ENCODE data around the gene HIGD2B. TPM values are rescaled to one million over a fixed set of nuclear protein-coding genes. Genes with fewer than 3 reads are reported as not detected.

The HIGD2B gene
- total RNA-seq, 4 donors from 2014 or later, result not detected

DNA sequence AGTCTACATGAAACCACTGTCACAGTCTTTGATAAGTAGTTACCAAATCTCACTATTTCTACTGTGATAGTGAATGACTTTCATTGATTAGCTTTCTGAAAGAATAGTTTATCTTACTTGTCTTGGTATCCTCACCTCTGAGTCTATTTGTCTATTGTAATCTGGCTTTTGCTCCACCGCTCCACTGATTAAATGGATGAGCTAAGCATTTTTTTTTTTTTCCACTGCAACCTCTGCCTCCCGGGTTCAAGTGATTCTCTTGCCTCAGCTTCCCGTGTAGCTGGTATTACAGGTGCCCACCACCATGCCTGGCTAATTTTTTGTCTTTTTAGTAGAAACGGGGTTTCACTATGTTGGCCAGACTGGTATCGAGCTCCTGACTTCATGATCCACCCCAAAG is 13.0 kb upstream of the HIGD2B start:
- H3K27me3 ChIP-seq, result no peaks in the 10 kb centered on the region
- peaks cover 0 to 6% (median 0%) of the 10 kb centered on the region in 4 donors for H3K36me3 ChIP-seq
- WGBS, result 97% methylated on average over 5 of the region's 5 CpGs
- DNase-seq (ENCODE audit: extremely low spot score), result no peak
- no peaks in the 10 kb centered on the region for H3K9me3 ChIP-seq
- H3K4me3 ChIP-seq, result no peak overlapping the region
- TF ChIP-seq EP300 (IDR thresholded peaks at IDR 0.05), result no peak
- no peak for TF ChIP-seq POLR2A (IDR thresholded peaks at IDR 0.05; ENCODE audit: low read depth)
- TF ChIP-seq, protein P1, sequence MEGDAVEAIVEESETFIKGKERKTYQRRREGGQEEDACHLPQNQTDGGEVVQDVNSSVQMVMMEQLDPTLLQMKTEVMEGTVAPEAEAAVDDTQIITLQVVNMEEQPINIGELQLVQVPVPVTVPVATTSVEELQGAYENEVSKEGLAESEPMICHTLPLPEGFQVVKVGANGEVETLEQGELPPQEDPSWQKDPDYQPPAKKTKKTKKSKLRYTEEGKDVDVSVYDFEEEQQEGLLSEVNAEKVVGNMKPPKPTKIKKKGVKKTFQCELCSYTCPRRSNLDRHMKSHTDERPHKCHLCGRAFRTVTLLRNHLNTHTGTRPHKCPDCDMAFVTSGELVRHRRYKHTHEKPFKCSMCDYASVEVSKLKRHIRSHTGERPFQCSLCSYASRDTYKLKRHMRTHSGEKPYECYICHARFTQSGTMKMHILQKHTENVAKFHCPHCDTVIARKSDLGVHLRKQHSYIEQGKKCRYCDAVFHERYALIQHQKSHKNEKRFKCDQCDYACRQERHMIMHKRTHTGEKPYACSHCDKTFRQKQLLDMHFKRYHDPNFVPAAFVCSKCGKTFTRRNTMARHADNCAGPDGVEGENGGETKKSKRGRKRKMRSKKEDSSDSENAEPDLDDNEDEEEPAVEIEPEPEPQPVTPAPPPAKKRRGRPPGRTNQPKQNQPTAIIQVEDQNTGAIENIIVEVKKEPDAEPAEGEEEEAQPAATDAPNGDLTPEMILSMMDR (IDR thresholded peaks at IDR 0.05), result no peak
- TF ChIP-seq POLR2AphosphoS5 (IDR thresholded peaks at IDR 0.05), result no peak
- H3K4me1 ChIP-seq, result no peaks in the 10 kb centered on the region
- intact Hi-C loops (cut with DNase I), result no loop called here
- H3K27ac ChIP-seq (replicated peaks in 1 of 4), result no peak overlapping the region

DNA sequence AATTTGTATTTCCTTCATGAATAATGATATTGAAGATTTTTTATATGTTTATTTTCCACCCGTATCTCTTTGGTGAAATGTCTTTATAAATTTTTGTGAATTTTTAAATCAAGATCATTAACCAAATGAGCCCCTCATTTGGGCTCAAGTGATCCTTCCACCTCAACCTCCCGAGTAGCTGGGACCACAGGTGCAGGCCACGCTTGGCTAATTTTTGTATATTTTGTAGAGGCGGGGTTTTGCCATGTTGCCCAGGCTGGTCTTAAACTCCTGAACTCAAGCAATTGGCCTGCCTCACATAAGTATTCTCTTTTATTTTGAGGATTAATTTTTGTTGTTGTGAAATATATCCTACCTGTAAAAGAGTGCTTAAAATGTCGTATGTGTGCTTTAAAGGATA is 5.0 kb upstream of the HIGD2B start:
- Histone ChIP-seq H3K9me3 (no peaks in the 10 kb centered on the region), H3K36me3 (peaks cover 0 to 6% (median 0%) of the 10 kb centered on the region in 4 donors), H3K4me1 (peaks cover 8 to 11% (median 9%) of the 10 kb centered on the region in 4 donors), H3K4me3 (no peak overlapping the region), H3K27me3 (no peaks in the 10 kb centered on the region), H3K27ac (replicated peaks in 1 of 4) (no peak overlapping the region)
- TF ChIP-seq, protein P1 (IDR thresholded peaks at IDR 0.05), result no peak
- TF ChIP-seq POLR2AphosphoS5 (IDR thresholded peaks at IDR 0.05), result no peak
- no peak for TF ChIP-seq EP300 (IDR thresholded peaks at IDR 0.05)
- TF ChIP-seq POLR2A (IDR thresholded peaks at IDR 0.05; ENCODE audit: low read depth), result no peak
- intact Hi-C loops (cut with DNase I), result no loop called here
- WGBS, result 88% methylated on average over 5 of the region's 5 CpGs
- no peak for DNase-seq (ENCODE audit: extremely low spot score)

DNA sequence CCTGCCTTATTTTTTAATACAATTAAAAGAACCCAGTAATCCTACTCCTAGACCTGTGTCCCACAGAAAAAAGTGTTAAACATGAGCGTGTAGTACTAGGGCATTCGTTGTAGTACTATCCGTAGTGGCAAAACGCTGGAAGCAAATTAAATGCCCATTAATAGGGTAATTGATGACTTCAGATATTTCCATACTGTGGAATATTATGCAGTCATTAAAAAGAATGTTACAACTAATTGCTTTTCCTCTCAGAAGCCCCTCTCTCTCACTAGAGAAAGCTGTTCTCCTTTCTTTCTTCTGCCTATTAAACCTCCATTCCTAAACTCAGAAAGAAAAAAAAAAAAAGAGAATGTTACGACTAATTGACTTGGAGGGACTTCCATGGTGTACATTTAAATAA is 2.7 kb upstream of the HIGD2B start:
- H3K4me1 ChIP-seq, result peaks cover 15 to 18% (median 16%) of the 10 kb centered on the region in 4 donors
- H3K9me3 ChIP-seq, result no peaks in the 10 kb centered on the region
- TF ChIP-seq EP300 (IDR thresholded peaks at IDR 0.05) (no peak), POLR2AphosphoS5 (IDR thresholded peaks at IDR 0.05) (no peak)
- TF ChIP-seq, protein P1 (IDR thresholded peaks at IDR 0.05), result no peak
- intact Hi-C loops (cut with DNase I), result loop anchor here (10.0 kb wide), 1 partner anchor 214 kb away; the partner anchor contains the start of gene ARIH1
- DNase-seq (ENCODE audit: extremely low spot score), result no peak
- no peak overlapping the region for H3K4me3 ChIP-seq
- no peaks in the 10 kb centered on the region for H3K27me3 ChIP-seq
- no peaks in the 10 kb centered on the region for H3K36me3 ChIP-seq
- no peak overlapping the region for H3K27ac ChIP-seq (replicated peaks in 1 of 4)
- WGBS, result 96% methylated on average over 5 of the region's 5 CpGs

DNA sequence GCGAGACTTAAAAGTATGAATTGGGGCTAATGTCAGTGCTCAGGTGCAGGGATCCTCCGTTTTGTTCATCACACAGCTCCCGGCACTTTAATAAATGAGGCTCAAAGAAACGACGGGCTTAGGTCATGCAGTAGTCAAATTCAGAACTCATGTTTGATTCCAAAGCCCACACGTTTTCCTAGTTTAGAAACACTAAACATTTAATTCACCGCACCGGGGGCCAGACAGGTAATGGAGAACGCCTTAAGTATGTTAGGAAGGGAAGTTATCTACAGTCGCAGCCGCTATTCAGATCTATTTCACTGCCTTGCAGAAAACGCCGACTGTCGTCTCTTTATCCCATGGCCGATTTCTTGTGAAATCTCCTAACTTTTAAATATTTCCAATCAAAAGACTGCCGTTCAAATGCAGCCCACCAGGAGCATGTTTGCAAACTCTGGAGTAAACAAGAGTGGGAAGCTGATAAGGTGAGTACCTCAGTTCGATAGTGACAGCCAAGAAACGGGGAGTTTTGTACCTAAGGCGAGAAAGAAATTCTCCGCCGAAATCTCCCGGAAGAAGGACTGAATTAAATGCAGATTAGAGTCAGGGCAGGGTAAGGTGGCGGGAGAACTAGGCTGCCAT is 569 bp downstream of the HIGD2B start:
- Histone ChIP-seq H3K4me3 (peak overlapping the region; percentile 66 to 83 (median 73)), H3K4me1 (peaks cover 15 to 18% (median 16%) of the 10 kb centered on the region in 4 donors), H3K27me3 (no peaks in the 10 kb centered on the region), H3K27ac (replicated peaks in 1 of 4) (peak overlapping the region; percentile 85 to 93 (median 90)), H3K9me3 (no peaks in the 10 kb centered on the region), H3K36me3 (no peaks in the 10 kb centered on the region)
- intact Hi-C loops (cut with DNase I), result loop anchor here (10.0 kb wide), 1 partner anchor 211 kb away; the partner anchor contains the start of gene ARIH1
- no peak for TF ChIP-seq POLR2AphosphoS5 (IDR thresholded peaks at IDR 0.05)
- TF ChIP-seq POLR2A (IDR thresholded peaks at IDR 0.05; ENCODE audit: low read depth), result no peak
- TF ChIP-seq EP300 (IDR thresholded peaks at IDR 0.05), result no peak
- TF ChIP-seq, protein P1 (IDR thresholded peaks at IDR 0.05), result no peak
- no peak for DNase-seq (ENCODE audit: extremely low spot score)
- WGBS, result 25% methylated on average over 23 of the region's 23 CpGs

All from esophagus muscularis mucosa (tissue), 4 donors.